CD14-positive monocyte (primary cell): Measurements from ENCODE around the gene TOMM7. TPM values are rescaled to one million over a fixed set of nuclear protein-coding genes. Genes with fewer than 3 reads are reported as not detected.

ENCODE experiments used
- DNase-seq, 3 donors: peaks; one replicate each; pipeline ENCODE4 v3.0.0-alpha.2; 2011 to 2022
- H2AFZ ChIP-seq: 2 replicates; pipeline ENCODE4 v1.6.0; 2012; ENCODE audit warnings: mild to moderate bottlenecking, low read depth, low read length, inconsistent platforms; ENCODE audit not compliant: insufficient read depth, poor library complexity, severe bottlenecking
- H3K27ac ChIP-seq, 2 donors: 1 replicate in 1 of 2; 2 replicates in 1 of 2; pipeline ENCODE4 v1.5.1; 2012 to 2013; ENCODE audit warnings: low read length in 2 of 2, control low read depth in 1 of 2, inconsistent platforms in 1 of 2, low read depth in 1 of 2, mild to moderate bottlenecking in 1 of 2
- H3K27me3 ChIP-seq, 2 donors: one replicate each; pipeline versions ENCODE4 v1.6.0 to v1.6.1; 2011 to 2013; ENCODE audit warnings: low read length in 2 of 2; ENCODE audit not compliant: control insufficient read depth in 2 of 2, insufficient read depth in 2 of 2
- H3K36me3 ChIP-seq, 2 donors: replicated peaks in 1 of 2; 1 replicate in 1 of 2; 2 replicates in 1 of 2; pipeline versions ENCODE4 v1.5.1 to v1.6.1; 2012 to 2013; ENCODE audit warnings: low read length in 2 of 2, control low read depth in 1 of 2, inconsistent platforms in 1 of 2, mild to moderate bottlenecking in 1 of 2; ENCODE audit not compliant: insufficient read depth in 2 of 2, control insufficient read depth in 1 of 2
- H3K4me1 ChIP-seq, 2 donors: 1 replicate in 1 of 2; 2 replicates in 1 of 2; pipeline versions ENCODE4 v1.5.1 to v1.6.1; 2012 to 2013; ENCODE audit warnings: low read length in 2 of 2, control low read depth in 1 of 2, inconsistent platforms in 1 of 2, mild to moderate bottlenecking in 1 of 2, moderate library complexity in 1 of 2; ENCODE audit not compliant: insufficient read depth in 2 of 2, control insufficient read depth in 1 of 2
- H3K4me2 ChIP-seq: replicated peaks from 2 replicates; pipeline ENCODE3; 2012; ENCODE audit warnings: low read length, moderate library complexity, mild to moderate bottlenecking; ENCODE audit not compliant: poor library complexity, severe bottlenecking; ENCODE audit errors: extremely low read depth
- H3K4me3 ChIP-seq, 3 experiments: fragments of 200-600 bp in 1 of 3; sonication (generic) in 1 of 3; replicated peaks in 1 of 3; 1 replicate in 2 of 3; 2 replicates in 1 of 3; pipeline ENCODE4 v1.5.1; 2011 to 2013; ENCODE audit warnings: low read length in 3 of 3, mild to moderate bottlenecking in 3 of 3, control low read depth in 2 of 3, low read depth in 2 of 3, inconsistent platforms in 1 of 3, moderate library complexity in 1 of 3
- H3K79me2 ChIP-seq: 2 replicates; pipeline ENCODE4 v1.6.0; 2012; ENCODE audit warnings: mild to moderate bottlenecking, control low read depth, inconsistent platforms, low read length, moderate library complexity; ENCODE audit not compliant: insufficient read depth
- H3K9ac ChIP-seq: 2 replicates; pipeline ENCODE4 v1.6.0; 2017; ENCODE audit warnings: low read length, mild to moderate bottlenecking; ENCODE audit not compliant: insufficient read depth, poor library complexity, severe bottlenecking
- H3K9me3 ChIP-seq, 2 donors: replicated peaks in 1 of 2; 1 replicate in 1 of 2; 2 replicates in 1 of 2; pipeline versions ENCODE4 v1.5.1 to v1.6.1; 2012 to 2013; ENCODE audit warnings: low read length in 2 of 2, control low read depth in 1 of 2; ENCODE audit not compliant: control insufficient read depth in 1 of 2, insufficient read depth in 1 of 2
- H4K20me1 ChIP-seq: 2 replicates; pipeline ENCODE4 v1.6.0; 2012; ENCODE audit warnings: mild to moderate bottlenecking, low read length, control low read depth, moderate library complexity; ENCODE audit not compliant: insufficient read depth
- H3K27ac Mint-ChIP-seq, 7 donors: one replicate each; pipeline ENCODE4 v1.8.0; 2020; ENCODE audit warnings: mild to moderate bottlenecking in 7 of 7, mixed read lengths in 7 of 7, moderate library complexity in 6 of 7, inconsistent platforms in 2 of 7
- H3K27me3 Mint-ChIP-seq, 3 donors: one replicate each; pipeline ENCODE4 v1.8.0; 2021 to 2022; ENCODE audit warnings: low read depth in 3 of 3, mild to moderate bottlenecking in 3 of 3, mixed read lengths in 3 of 3, moderate library complexity in 3 of 3, inconsistent platforms in 1 of 3
- H3K36me3 Mint-ChIP-seq, 2 donors: one replicate each; pipeline ENCODE4 v1.8.0; 2020; ENCODE audit warnings: mixed read lengths in 2 of 2, inconsistent platforms in 1 of 2, mild to moderate bottlenecking in 1 of 2
- H3K4me1 Mint-ChIP-seq: one replicate; pipeline ENCODE4 v1.8.0; 2020; ENCODE audit warnings: mild to moderate bottlenecking, mixed read lengths
- H3K4me3 Mint-ChIP-seq, 2 donors: one replicate each; pipeline ENCODE4 v1.8.0; 2020; ENCODE audit warnings: mild to moderate bottlenecking in 2 of 2, mixed read lengths in 2 of 2, moderate library complexity in 1 of 2
- H3K9me3 Mint-ChIP-seq, 7 donors: one replicate each; pipeline ENCODE4 v1.8.0; 2020 to 2022; ENCODE audit warnings: mixed read lengths in 7 of 7, mild to moderate bottlenecking in 6 of 7, moderate library complexity in 6 of 7, inconsistent platforms in 2 of 7
- WGBS: methylation state at CpG from one replicate; pipeline ENCODE4 v1.1.5; 2013; ENCODE audit warnings: missing lambda C conversion rate; ENCODE audit not compliant: insufficient coverage; 5-methylcytosine and 5-hydroxymethylcytosine counted together
- intact Hi-C, 2 donors: fragments of 100-400 bp; cut with micrococcal nuclease; formaldehyde crosslinking; loops; one replicate each; pipeline versions ENCODE4 v1.15.0 to v1.15.1; 2023
- polyA plus RNA-seq, 3 donors: library from polyadenylated mRNA; depleted of rRNA in 1 of 3; unstranded in 2 of 3; stranded (reverse) in 1 of 3; fragments of 300-500 nt in 2 of 3; fragments of >200 nt in 1 of 3; fragmentation: Illumina TruSeq in 2 of 3; gene quantifications; 1 replicate in 2 of 3; 2 replicates in 1 of 3; pipeline ENCODE4 v1.2.3, GENCODE V29; 2012 to 2021
- TF ChIP-seq, protein P1 (sequence below): fragments of 200-600 bp; IDR thresholded peaks from one replicate; pipeline ENCODE4 v1.8.0; 2022; ENCODE audit warnings: antibody characterized with exemption, mild to moderate bottlenecking

Gene TOMM7
- polyA plus RNA-seq, 3 donors = 93.3 to 125 (median 111) TPM

DNA sequence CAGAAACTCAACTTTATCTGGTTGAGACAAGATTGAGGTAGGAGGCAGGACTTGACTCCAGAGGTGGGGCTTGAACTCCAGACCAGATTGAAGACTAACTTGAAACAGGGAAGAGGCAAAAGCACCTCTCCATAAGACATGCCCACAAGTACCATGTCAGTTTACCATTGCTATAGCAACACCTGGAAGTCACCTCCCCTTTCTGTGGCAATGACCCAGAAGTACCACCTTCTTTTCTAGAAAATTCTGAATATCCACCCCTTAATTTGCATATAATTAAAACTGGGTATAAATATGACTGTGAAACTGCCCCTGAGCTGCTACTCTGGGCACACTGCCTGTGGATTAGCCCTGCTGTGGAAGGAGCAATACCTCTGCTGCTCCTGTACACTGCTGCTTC lies 4.9 kb upstream of the TOMM7 start:
- Mint-ChIP-seq H3K9me3 (peaks cover 0 to 7% (median 4%) of the 10 kb centered on the region in 7 donors), H3K36me3 (peaks cover 0 to 4% of the 10 kb centered on the region in 2 donors), H3K4me3 (peak overlapping the region in 1 of 2 donors; percentile 22), H3K4me1 (no peaks in the 10 kb centered on the region), H3K27ac (peak overlapping the region in 1 of 7 donors; percentile 63), H3K27me3 (peaks cover 23 to 28% (median 24%) of the 10 kb centered on the region in 3 donors)
- Histone ChIP-seq H3K36me3 (no peaks in the 10 kb centered on the region), H3K9ac (no peak overlapping the region), H4K20me1 (no peaks in the 10 kb centered on the region), H3K79me2 (peaks cover under 1% of the 10 kb centered on the region), H3K4me1 (peaks cover 5 to 6% of the 10 kb centered on the region in 2 donors), H2AFZ (no peak overlapping the region), H3K27ac (no peak overlapping the region), H3K9me3 (no peaks in the 10 kb centered on the region), H3K4me2 (no peak overlapping the region), H3K4me3 (no peak overlapping the region), H3K27me3 (peaks cover 6 to 24% of the 10 kb centered on the region in 2 donors)
- TF ChIP-seq, protein P1, sequence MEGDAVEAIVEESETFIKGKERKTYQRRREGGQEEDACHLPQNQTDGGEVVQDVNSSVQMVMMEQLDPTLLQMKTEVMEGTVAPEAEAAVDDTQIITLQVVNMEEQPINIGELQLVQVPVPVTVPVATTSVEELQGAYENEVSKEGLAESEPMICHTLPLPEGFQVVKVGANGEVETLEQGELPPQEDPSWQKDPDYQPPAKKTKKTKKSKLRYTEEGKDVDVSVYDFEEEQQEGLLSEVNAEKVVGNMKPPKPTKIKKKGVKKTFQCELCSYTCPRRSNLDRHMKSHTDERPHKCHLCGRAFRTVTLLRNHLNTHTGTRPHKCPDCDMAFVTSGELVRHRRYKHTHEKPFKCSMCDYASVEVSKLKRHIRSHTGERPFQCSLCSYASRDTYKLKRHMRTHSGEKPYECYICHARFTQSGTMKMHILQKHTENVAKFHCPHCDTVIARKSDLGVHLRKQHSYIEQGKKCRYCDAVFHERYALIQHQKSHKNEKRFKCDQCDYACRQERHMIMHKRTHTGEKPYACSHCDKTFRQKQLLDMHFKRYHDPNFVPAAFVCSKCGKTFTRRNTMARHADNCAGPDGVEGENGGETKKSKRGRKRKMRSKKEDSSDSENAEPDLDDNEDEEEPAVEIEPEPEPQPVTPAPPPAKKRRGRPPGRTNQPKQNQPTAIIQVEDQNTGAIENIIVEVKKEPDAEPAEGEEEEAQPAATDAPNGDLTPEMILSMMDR = no peak
- peak in 2 of 3 donors; percentile 13 to 35 for DNase-seq
- intact Hi-C loops = no loop called here

DNA sequence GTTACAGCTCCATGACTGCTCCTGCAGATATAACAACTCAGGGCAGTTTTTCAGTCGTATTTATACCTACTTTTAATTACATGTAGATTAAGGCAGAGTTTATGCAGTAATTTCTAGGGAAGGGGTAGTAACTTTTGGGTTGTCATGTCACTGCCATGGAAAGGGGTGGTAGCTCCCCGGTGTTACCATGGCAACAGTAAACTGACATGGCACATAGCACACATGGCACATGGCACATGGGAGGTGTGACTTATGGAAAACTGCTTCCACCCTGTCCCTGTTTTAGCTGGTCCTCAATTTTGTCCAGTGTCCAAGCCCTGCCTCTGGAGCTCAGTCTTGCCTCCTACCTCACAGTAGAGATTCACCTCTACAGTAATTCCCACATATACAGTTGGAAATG lies 3.9 kb upstream of the TOMM7 start:
- Histone ChIP-seq H4K20me1 (no peaks in the 10 kb centered on the region), H3K4me2 (no peak overlapping the region), H3K4me1 (peaks cover 12 to 13% of the 10 kb centered on the region in 2 donors), H3K4me3 (no peak overlapping the region), H2AFZ (no peak overlapping the region), H3K9ac (no peak overlapping the region), H3K9me3 (no peaks in the 10 kb centered on the region), H3K79me2 (peaks cover 11% of the 10 kb centered on the region), H3K36me3 (no peaks in the 10 kb centered on the region), H3K27ac (no peak overlapping the region), H3K27me3 (peaks cover 6 to 24% of the 10 kb centered on the region in 2 donors)
- 80% methylated on average over 1 of the region's 2 CpGs for WGBS
- peaks cover 0 to 7% (median 4%) of the 10 kb centered on the region in 7 donors for H3K9me3 Mint-ChIP-seq
- TF ChIP-seq, protein P1 = no peak
- DNase-seq = no peak
- intact Hi-C loops = no loop called here
- H3K36me3 Mint-ChIP-seq = peaks cover 0 to 4% of the 10 kb centered on the region in 2 donors
- H3K27me3 Mint-ChIP-seq = peaks cover 23 to 28% (median 24%) of the 10 kb centered on the region in 3 donors
- H3K4me3 Mint-ChIP-seq = no peak overlapping the region
- H3K27ac Mint-ChIP-seq = no peak overlapping the region
- peaks cover 7% of the 10 kb centered on the region for H3K4me1 Mint-ChIP-seq
